GM21515 (cell line): ENCODE measurements around the gene TCIRG1.
A peak's percentile ranks its signal among the peaks of the same experiment; 100 is the strongest.

Experiments
- ATAC-seq: cut with Tn5 transposase; IDR thresholded peaks from one replicate; pipeline ENCODE4 v1.9.1; 2021; ENCODE audit not compliant: unreplicated experiment

TCIRG1 gene

GRCh38 chr11:68037411-68038225 lies 1.2 kb upstream of the TCIRG1 start:
- no peak for ATAC-seq

GRCh38 chr11:68038226-68038717 lies 553 bp upstream of the TCIRG1 start:
- no peak for ATAC-seq

- no peak for ATAC-seq
These were observed 781 bp downstream of the TCIRG1 start for GRCh38 chr11:68039526-68040086.

GRCh38 chr11:68040101-68040956 lies 1.5 kb downstream of the TCIRG1 start:
- peak; percentile 46 for ATAC-seq

GRCh38 chr11:68040957-68041591 lies 2.2 kb downstream of the TCIRG1 start:
- ATAC-seq = no peak

GRCh38 chr11:68041617-68042218 lies 2.9 kb downstream of the TCIRG1 start:
- ATAC-seq = no peak

GRCh38 chr11:68042219-68043028 lies 3.6 kb downstream of the TCIRG1 start:
- ATAC-seq = no peak

GRCh38 chr11:68043029-68043348 lies 4.2 kb downstream of the TCIRG1 start:
- ATAC-seq = no peak

- ATAC-seq = no peak
These were observed 4.7 kb downstream of the TCIRG1 start for GRCh38 chr11:68043349-68044144.

- ATAC-seq = no peak
These were observed 5.5 kb downstream of the TCIRG1 start for GRCh38 chr11:68044145-68044813.

- ATAC-seq = no peak
These were observed 6.1 kb downstream of the TCIRG1 start for GRCh38 chr11:68044898-68045351.

GRCh38 chr11:68047437-68048290 lies 8.8 kb downstream of the TCIRG1 start:
- no peak for ATAC-seq

GRCh38 chr11:68048681-68049508 lies 10.1 kb downstream of the TCIRG1 start:
- no peak for ATAC-seq

- no peak for ATAC-seq
These were observed 10.9 kb downstream of the TCIRG1 start for GRCh38 chr11:68049509-68050370.

- ATAC-seq = no peak
These were observed 11.6 kb downstream of the TCIRG1 start for GRCh38 chr11:68050371-68050841.
